Esophagus squamous epithelium (tissue), 5 donors: ENCODE data around the gene SCGB3A2. TPM values are rescaled to one million over a fixed set of nuclear protein-coding genes. Genes with fewer than 3 reads are reported as not detected.

Source experiments
- DNase-seq: peaks from one replicate; lab custom pipeline; 2025; lab: John Stamatoyannopoulos, UW
- H3K27ac ChIP-seq, 4 donors: fragments of 200-600 bp; sonication (generic); one replicate each; pipeline ENCODE4 v1.5.1; 2016 to 2019; ENCODE audit warnings: mild to moderate bottlenecking in 1 of 4
- H3K27me3 ChIP-seq, 4 donors: fragments of 200-600 bp; sonication (generic); 1 replicate in 3 of 4; 2 replicates in 1 of 4; pipeline versions ENCODE4 v1.5.1 to v1.6.0; 2017 to 2021; ENCODE audit warnings: antibody characterized with exemption in 1 of 4
- H3K36me3 ChIP-seq, 3 donors: fragments of 200-600 bp; sonication (generic); one replicate each; pipeline ENCODE4 v1.5.1; 2016 to 2019
- H3K4me1 ChIP-seq, 3 donors: fragments of 200-600 bp; sonication (generic); one replicate each; pipeline ENCODE4 v1.5.1; 2017 to 2019
- H3K4me3 ChIP-seq, 4 donors: fragments of 200-600 bp; sonication (generic); 1 replicate in 3 of 4; 2 replicates in 1 of 4; pipeline ENCODE4 v1.5.1; 2016 to 2019; ENCODE audit warnings: mild to moderate bottlenecking in 2 of 4, moderate library complexity in 1 of 4
- H3K9me3 ChIP-seq, 3 donors: fragments of 200-600 bp; sonication (generic); one replicate each; pipeline ENCODE4 v1.5.1; 2016 to 2019
- CTCF ChIP-seq, 6 experiments: fragments of 450-650 bp in 4 of 6; fragments of 200-600 bp in 2 of 6; sonication (generic) in 2 of 6; IDR thresholded peaks; one replicate each; pipeline ENCODE4 v1.5.1; 2016 to 2019; ENCODE audit warnings: antibody characterized with exemption in 6 of 6, mild to moderate bottlenecking in 4 of 6, moderate library complexity in 4 of 6
- POLR2A ChIP-seq, 4 donors: fragments of 450-650 bp; IDR thresholded peaks; one replicate each; pipeline ENCODE4 v1.6.1; 2017; ENCODE audit warnings: antibody characterized with exemption in 4 of 4, mild to moderate bottlenecking in 4 of 4, moderate library complexity in 3 of 4
- WGBS, 2 donors: methylation state at CpG; one replicate each; pipeline ENCODE4 v1.1.5; 2018; 5-methylcytosine and 5-hydroxymethylcytosine counted together
- intact Hi-C: fragments of 100-400 bp; cut with DNase I; formaldehyde crosslinking; loops from one replicate; pipeline ENCODE4 v1.15.0; 2022
- total RNA-seq, 4 donors: library from RNA; depleted of rRNA; stranded (reverse); fragments of >200 nt; gene quantifications; one replicate each; pipeline ENCODE4 v1.1.0, GENCODE V29; 2016
- donor health status: DM: yes; HTN: yes; CAD: no.

Gene SCGB3A2
- total RNA-seq, 4 donors from 2014 or later, result not detected

GRCh38 chr5:147851578-147851977 lies 26.9 kb upstream of the SCGB3A2 start:
- no peaks in the 10 kb centered on the region for H3K9me3 ChIP-seq
- TF ChIP-seq CTCF (IDR thresholded peaks at IDR 0.05), result no peak
- H3K4me3 ChIP-seq, result no peak overlapping the region
- 80 to 84% methylated on average over 2 to 3 of the region's 3 CpGs for WGBS, 2 donors
- H3K4me1 ChIP-seq, result no peaks in the 10 kb centered on the region
- no peaks in the 10 kb centered on the region for H3K36me3 ChIP-seq
- H3K27ac ChIP-seq, result no peak overlapping the region
- DNase-seq, result no peak
- no peaks in the 10 kb centered on the region for H3K27me3 ChIP-seq
- intact Hi-C loops, result loop anchor here (10.0 kb wide), 1 partner anchor 83 kb away; no protein-coding TSS in a partner anchor

- Histone ChIP-seq H3K9me3 (no peaks in the 10 kb centered on the region), H3K27ac (no peak overlapping the region), H3K4me1 (no peaks in the 10 kb centered on the region), H3K36me3 (no peaks in the 10 kb centered on the region), H3K27me3 (no peaks in the 10 kb centered on the region), H3K4me3 (no peak overlapping the region)
- DNase-seq, result no peak
- TF ChIP-seq POLR2A (IDR thresholded peaks at IDR 0.05) (no peak), CTCF (IDR thresholded peaks at IDR 0.05) (no peak)
- intact Hi-C loops, result loop anchor here (10.0 kb wide), 1 partner anchor 82 kb away; no protein-coding TSS in a partner anchor
- WGBS, 2 donors, result 68 to 77% methylated on average over 3 of the region's 3 CpGs
Measured at GRCh38 chr5:147852365-147852764, 26.1 kb upstream of the SCGB3A2 start.

GRCh38 chr5:147853372-147853987 lies 25.0 kb upstream of the SCGB3A2 start:
- no peaks in the 10 kb centered on the region for H3K4me1 ChIP-seq
- H3K27ac ChIP-seq, result no peak overlapping the region
- H3K4me3 ChIP-seq, result no peak overlapping the region
- intact Hi-C loops, result loop anchor here (10.0 kb wide), 1 partner anchor 81 kb away; no protein-coding TSS in a partner anchor
- no peak for DNase-seq
- 61 to 64% methylated on average over 3 of the region's 3 CpGs for WGBS, 2 donors
- H3K9me3 ChIP-seq, result no peaks in the 10 kb centered on the region
- H3K27me3 ChIP-seq, result no peaks in the 10 kb centered on the region
- TF ChIP-seq CTCF (IDR thresholded peaks at IDR 0.05), result no peak
- no peak for TF ChIP-seq POLR2A (IDR thresholded peaks at IDR 0.05)
- no peaks in the 10 kb centered on the region for H3K36me3 ChIP-seq

- Histone ChIP-seq H3K4me3 (no peak overlapping the region), H3K27me3 (no peaks in the 10 kb centered on the region), H3K27ac (no peak overlapping the region), H3K36me3 (no peaks in the 10 kb centered on the region), H3K4me1 (no peaks in the 10 kb centered on the region), H3K9me3 (no peaks in the 10 kb centered on the region)
- no peak for TF ChIP-seq CTCF (IDR thresholded peaks at IDR 0.05)
- 56 to 74% methylated on average over 3 of the region's 3 CpGs for WGBS, 2 donors
- no peak for DNase-seq
- intact Hi-C loops, result loop anchor here (10.0 kb wide), 1 partner anchor 80 kb away; no protein-coding TSS in a partner anchor
Measured at GRCh38 chr5:147854331-147854730, 24.2 kb upstream of the SCGB3A2 start.

GRCh38 chr5:147854894-147855773 lies 23.4 kb upstream of the SCGB3A2 start:
- Histone ChIP-seq H3K4me1 (no peaks in the 10 kb centered on the region), H3K9me3 (no peaks in the 10 kb centered on the region), H3K36me3 (no peaks in the 10 kb centered on the region), H3K4me3 (no peak overlapping the region), H3K27me3 (no peaks in the 10 kb centered on the region), H3K27ac (no peak overlapping the region)
- intact Hi-C loops, result loop anchor here (10.0 kb wide), 1 partner anchor 80 kb away; no protein-coding TSS in a partner anchor
- DNase-seq, result no peak
- 64 to 69% methylated on average over 11 of the region's 11 CpGs for WGBS, 2 donors
- TF ChIP-seq CTCF (IDR thresholded peaks at IDR 0.05) (no peak), POLR2A (IDR thresholded peaks at IDR 0.05) (no peak)
